Measurements from ENCODE around the gene FBN3. TPM values are rescaled to one million over a fixed set of nuclear protein-coding genes. Genes with fewer than 3 reads are reported as not detected.

Gene FBN3
- polyA plus RNA-seq, 3 donors = not detected

DNA sequence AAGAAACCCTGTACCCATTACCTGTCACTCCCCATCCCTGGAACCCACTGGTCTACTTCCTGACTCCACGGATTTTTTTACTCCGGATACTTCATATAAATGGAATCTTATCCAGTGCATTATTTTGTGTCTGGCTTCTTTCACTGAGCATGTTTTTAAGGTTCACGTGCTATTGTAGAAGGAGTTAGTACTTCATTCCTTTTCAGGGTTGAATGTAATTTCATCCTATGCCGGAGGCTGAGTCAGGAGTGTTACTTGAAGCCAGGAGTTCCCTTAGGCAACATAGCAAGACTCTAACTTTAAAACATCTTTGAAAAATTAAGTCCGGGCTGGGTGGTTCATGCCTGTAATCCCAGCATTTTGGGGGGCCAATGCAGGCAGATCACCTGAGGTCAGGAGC, 126.0 kb downstream of the FBN3 start:
- H3K27me3 Mint-ChIP-seq (ENCODE audit: low read depth in 3 of 3) = peaks cover 2 to 9% (median 4%) of the 10 kb centered on the region in 3 donors
- Histone ChIP-seq H4K20me1 (ENCODE audit: insufficient read depth, low read length) (no peaks in the 10 kb centered on the region), H3K9me3 (replicated peaks in 1 of 2; ENCODE audit: control insufficient read depth in 1 of 2, insufficient read depth in 1 of 2, low read length in 2 of 2) (no peaks in the 10 kb centered on the region), H3K9ac (ENCODE audit: insufficient read depth, low read length, poor library complexity, severe bottlenecking) (no peak overlapping the region), H2AFZ (ENCODE audit: insufficient read depth, low read depth, low read length, poor library complexity, severe bottlenecking) (no peak overlapping the region), H3K4me1 (ENCODE audit: control insufficient read depth in 1 of 2, insufficient read depth in 2 of 2, low read length in 2 of 2) (no peaks in the 10 kb centered on the region), H3K27me3 (ENCODE audit: control insufficient read depth in 2 of 2, insufficient read depth in 2 of 2, low read length in 2 of 2) (no peaks in the 10 kb centered on the region), H3K36me3 (replicated peaks in 1 of 2; ENCODE audit: control insufficient read depth in 1 of 2, insufficient read depth in 2 of 2, low read length in 2 of 2) (no peaks in the 10 kb centered on the region), H3K27ac (ENCODE audit: low read depth in 1 of 2, low read length in 2 of 2) (no peak overlapping the region), H3K4me3 (replicated peaks in 1 of 3; ENCODE audit: low read depth in 2 of 3, low read length in 3 of 3) (no peak overlapping the region), H3K79me2 (ENCODE audit: insufficient read depth, low read length) (no peaks in the 10 kb centered on the region), H3K4me2 (replicated peaks; ENCODE audit: extremely low read depth, low read length, poor library complexity, severe bottlenecking) (no peak overlapping the region)
- no peaks in the 10 kb centered on the region for H3K9me3 Mint-ChIP-seq
- no peak overlapping the region for H3K4me3 Mint-ChIP-seq
- 100% methylated on average over 1 of the region's 5 CpGs for WGBS (ENCODE audit: insufficient coverage)
- no peak overlapping the region for H3K27ac Mint-ChIP-seq
- H3K4me1 Mint-ChIP-seq = no peaks in the 10 kb centered on the region
- intact Hi-C loops (cut with micrococcal nuclease) = no loop called here
- TF ChIP-seq, protein P1, sequence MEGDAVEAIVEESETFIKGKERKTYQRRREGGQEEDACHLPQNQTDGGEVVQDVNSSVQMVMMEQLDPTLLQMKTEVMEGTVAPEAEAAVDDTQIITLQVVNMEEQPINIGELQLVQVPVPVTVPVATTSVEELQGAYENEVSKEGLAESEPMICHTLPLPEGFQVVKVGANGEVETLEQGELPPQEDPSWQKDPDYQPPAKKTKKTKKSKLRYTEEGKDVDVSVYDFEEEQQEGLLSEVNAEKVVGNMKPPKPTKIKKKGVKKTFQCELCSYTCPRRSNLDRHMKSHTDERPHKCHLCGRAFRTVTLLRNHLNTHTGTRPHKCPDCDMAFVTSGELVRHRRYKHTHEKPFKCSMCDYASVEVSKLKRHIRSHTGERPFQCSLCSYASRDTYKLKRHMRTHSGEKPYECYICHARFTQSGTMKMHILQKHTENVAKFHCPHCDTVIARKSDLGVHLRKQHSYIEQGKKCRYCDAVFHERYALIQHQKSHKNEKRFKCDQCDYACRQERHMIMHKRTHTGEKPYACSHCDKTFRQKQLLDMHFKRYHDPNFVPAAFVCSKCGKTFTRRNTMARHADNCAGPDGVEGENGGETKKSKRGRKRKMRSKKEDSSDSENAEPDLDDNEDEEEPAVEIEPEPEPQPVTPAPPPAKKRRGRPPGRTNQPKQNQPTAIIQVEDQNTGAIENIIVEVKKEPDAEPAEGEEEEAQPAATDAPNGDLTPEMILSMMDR (IDR thresholded peaks at IDR 0.05) = no peak
- DNase-seq = no peak
- H3K36me3 Mint-ChIP-seq = no peaks in the 10 kb centered on the region

GRCh38 chr19:8022275-8022674, 127.1 kb downstream of the FBN3 start:
- no peak overlapping the region for H3K9ac ChIP-seq (ENCODE audit: insufficient read depth, low read length, poor library complexity, severe bottlenecking)
- WGBS (ENCODE audit: insufficient coverage) = 97% methylated on average over 13 of the region's 13 CpGs
- H3K4me1 Mint-ChIP-seq = peaks cover 7% of the 10 kb centered on the region

More at GRCh38 chr19:8022275-8022674, 127.1 kb downstream of the FBN3 start:
- no peaks in the 10 kb centered on the region for H3K27me3 ChIP-seq (ENCODE audit: control insufficient read depth in 2 of 2, insufficient read depth in 2 of 2, low read length in 2 of 2)
- H3K4me2 ChIP-seq (replicated peaks; ENCODE audit: extremely low read depth, low read length, poor library complexity, severe bottlenecking) = no peak overlapping the region
- H3K4me3 ChIP-seq (replicated peaks in 1 of 3; ENCODE audit: low read depth in 2 of 3, low read length in 3 of 3) = no peak overlapping the region
- H4K20me1 ChIP-seq (ENCODE audit: insufficient read depth, low read length) = no peaks in the 10 kb centered on the region
- intact Hi-C loops (cut with micrococcal nuclease) = no loop called here
- H3K9me3 Mint-ChIP-seq = no peaks in the 10 kb centered on the region
- no peaks in the 10 kb centered on the region for H3K36me3 Mint-ChIP-seq
- peaks cover 0 to 9% (median 4%) of the 10 kb centered on the region in 3 donors for H3K27me3 Mint-ChIP-seq (ENCODE audit: low read depth in 3 of 3)
- TF ChIP-seq, protein P1 (IDR thresholded peaks at IDR 0.05) = no peak
- H2AFZ ChIP-seq (ENCODE audit: insufficient read depth, low read depth, low read length, poor library complexity, severe bottlenecking) = no peak overlapping the region
- DNase-seq = no peak
- no peaks in the 10 kb centered on the region for H3K36me3 ChIP-seq (replicated peaks in 1 of 2; ENCODE audit: control insufficient read depth in 1 of 2, insufficient read depth in 2 of 2, low read length in 2 of 2)
- no peaks in the 10 kb centered on the region for H3K79me2 ChIP-seq (ENCODE audit: insufficient read depth, low read length)
- H3K27ac Mint-ChIP-seq = no peak overlapping the region
- H3K4me1 ChIP-seq (ENCODE audit: control insufficient read depth in 1 of 2, insufficient read depth in 2 of 2, low read length in 2 of 2) = no peaks in the 10 kb centered on the region
- no peaks in the 10 kb centered on the region for H3K9me3 ChIP-seq (replicated peaks in 1 of 2; ENCODE audit: control insufficient read depth in 1 of 2, insufficient read depth in 1 of 2, low read length in 2 of 2)
- no peak overlapping the region for H3K27ac ChIP-seq (ENCODE audit: low read depth in 1 of 2, low read length in 2 of 2)
- H3K4me3 Mint-ChIP-seq = no peak overlapping the region
